ENCODE results near the gene IQGAP2. TPM values are rescaled to one million over a fixed set of nuclear protein-coding genes. Genes with fewer than 3 reads are reported as not detected.

The IQGAP2 gene
- total RNA-seq, 1 donor from 2014 or later, result 110 TPM

- DNase-seq (ENCODE audit: low spot score) (peak; percentile 61), ATAC-seq (peak; percentile 81)
Observed at GRCh38 chr5:76472335-76473008, 69.4 kb downstream of the IQGAP2 start.

DNA sequence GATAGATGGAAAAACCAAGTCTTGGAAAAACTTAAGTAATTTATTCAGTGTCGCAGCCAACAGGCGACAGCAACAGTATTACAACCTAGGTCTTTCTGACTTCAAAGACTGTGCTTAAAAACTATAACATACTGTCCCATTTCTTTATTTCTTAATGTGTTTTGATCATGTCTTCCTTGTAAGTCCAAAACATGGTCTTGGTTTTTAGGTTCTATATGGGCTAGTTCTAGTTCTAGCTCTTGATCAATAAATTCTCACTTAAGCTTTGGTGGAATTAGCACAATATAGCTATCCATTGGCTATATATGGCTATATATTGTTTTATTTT, 69.9 kb downstream of the IQGAP2 start:
- no peak for ATAC-seq
- DNase-seq (ENCODE audit: low spot score), result no peak

DNA sequence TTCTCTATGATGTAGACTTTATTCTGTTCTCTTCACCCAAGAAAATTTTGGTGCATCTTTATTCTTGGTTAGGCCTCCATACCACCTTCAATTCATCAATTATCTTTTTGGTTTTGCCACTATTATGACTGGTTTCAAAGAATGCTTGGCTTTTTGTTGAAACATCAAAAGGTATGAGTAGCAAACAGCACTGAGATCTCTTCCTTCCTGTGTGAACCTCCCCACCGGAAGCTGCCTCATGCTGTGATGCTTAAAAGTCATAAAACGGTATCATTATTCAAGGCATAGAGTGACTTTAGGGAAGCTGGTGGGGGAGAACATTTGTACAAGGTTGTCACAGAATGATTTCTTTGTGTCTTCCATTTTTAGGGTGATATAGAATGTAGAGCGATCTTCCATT, 70.6 kb downstream of the IQGAP2 start:
- ATAC-seq, result no peak

GRCh38 chr5:76474377-76474776, 71.3 kb downstream of the IQGAP2 start:
- DNase-seq (ENCODE audit: low spot score), result no peak
- peak; percentile 7 for ATAC-seq

More for the DNA sequence above, 70.6 kb downstream of the IQGAP2 start:
- DNase-seq (ENCODE audit: low spot score), result no peak

- ATAC-seq (no peak), DNase-seq (ENCODE audit: low spot score) (no peak)
Observed at GRCh38 chr5:76475385-76475784, 72.3 kb downstream of the IQGAP2 start.

GRCh38 chr5:76475936-76476335, 72.9 kb downstream of the IQGAP2 start:
- DNase-seq (ENCODE audit: low spot score), result no peak
- no peak for ATAC-seq

GRCh38 chr5:76476474-76477038, 73.5 kb downstream of the IQGAP2 start:
- DNase-seq (ENCODE audit: low spot score) (no peak), ATAC-seq (no peak)

DNA sequence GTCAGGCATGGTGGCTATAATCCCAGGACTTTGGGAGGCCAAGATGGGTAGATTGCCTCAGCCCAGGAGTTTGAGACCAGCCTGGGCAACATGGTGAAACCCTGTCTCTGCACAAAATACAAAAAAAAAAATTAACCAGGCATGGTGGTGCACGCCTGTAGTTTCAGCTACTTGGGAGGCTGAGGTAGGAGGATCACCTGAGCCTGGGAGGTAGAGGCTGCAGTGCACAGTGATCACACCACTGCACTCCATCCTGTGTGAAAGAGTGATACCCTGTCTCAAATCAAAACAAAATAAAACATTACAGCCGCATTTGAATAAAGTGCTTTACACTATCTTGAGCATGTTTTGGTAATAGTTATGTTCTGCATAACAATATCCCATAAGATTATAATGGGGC, 74.0 kb downstream of the IQGAP2 start:
- ATAC-seq (no peak), DNase-seq (ENCODE audit: low spot score) (no peak)

GRCh38 chr5:76477571-76477970, 74.5 kb downstream of the IQGAP2 start:
- DNase-seq (ENCODE audit: low spot score) (no peak), ATAC-seq (no peak)

GRCh38 chr5:76479281-76479680, 76.2 kb downstream of the IQGAP2 start:
- no peak for DNase-seq (ENCODE audit: low spot score)
- ATAC-seq, result no peak

DNA sequence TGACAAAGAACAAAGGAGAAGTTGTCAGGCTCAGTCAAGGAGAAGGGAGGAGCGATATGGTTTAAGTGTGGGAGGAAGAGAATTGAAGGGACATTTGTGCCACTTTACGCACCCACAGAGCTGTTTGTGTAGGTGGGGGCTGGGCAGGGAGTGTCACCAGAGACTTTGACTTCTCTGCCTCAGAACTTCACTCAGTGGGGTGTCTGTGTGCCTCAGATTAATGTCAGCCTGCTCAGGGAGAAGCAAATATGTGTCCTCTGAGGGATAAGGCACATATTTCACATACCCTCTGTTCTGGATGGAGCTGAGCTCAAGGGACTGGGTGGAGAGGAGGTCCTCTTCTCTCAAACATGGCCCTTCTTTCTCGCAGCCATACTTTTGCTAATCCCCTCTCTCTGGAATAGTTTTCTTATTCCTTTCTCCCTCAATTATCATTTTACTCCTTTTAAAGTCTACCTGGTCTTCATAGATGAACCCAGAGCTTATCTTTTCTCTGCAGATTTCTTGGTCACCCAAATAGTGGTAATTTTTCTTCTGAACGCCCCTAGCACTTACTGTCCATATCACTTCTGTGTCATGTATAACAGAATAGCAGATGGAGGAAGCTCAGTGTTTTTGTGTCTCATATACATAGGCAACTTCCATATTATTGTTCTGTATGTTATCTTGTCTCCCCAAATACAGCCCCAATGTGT, 77.0 kb downstream of the IQGAP2 start:
- peak; percentile 69 for ATAC-seq
- DNase-seq (ENCODE audit: low spot score), result no peak

GRCh38 chr5:76482984-76483383, 79.9 kb downstream of the IQGAP2 start:
- no peak for ATAC-seq
- no peak for DNase-seq (ENCODE audit: low spot score)

- ATAC-seq, result no peak
- DNase-seq (ENCODE audit: low spot score), result no peak
Observed at GRCh38 chr5:76483433-76483832, 80.3 kb downstream of the IQGAP2 start.

DNA sequence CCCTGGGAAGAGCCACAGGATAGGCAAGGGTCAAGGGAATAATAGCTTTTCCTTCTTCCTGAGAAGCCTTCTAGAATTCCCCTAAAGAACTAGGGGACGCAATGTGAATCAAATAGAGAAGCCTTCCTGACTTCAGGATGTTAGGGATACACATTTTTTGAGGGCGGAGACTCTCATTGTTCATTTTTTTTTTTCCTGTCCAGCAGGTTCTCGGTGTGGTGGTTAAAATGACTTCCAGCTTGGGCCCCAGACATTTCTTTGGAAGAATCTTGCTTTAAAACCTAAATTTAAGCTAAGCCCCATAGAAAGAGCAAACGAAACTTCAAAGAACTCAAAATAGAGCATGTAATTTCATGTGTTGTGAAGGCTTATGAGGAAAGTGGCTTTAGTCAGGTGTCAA, 80.8 kb downstream of the IQGAP2 start:
- ATAC-seq (no peak), DNase-seq (ENCODE audit: low spot score) (no peak)

- DNase-seq (ENCODE audit: low spot score) (no peak), ATAC-seq (peak; percentile 69)
Observed at GRCh38 chr5:76485511-76485910, 82.4 kb downstream of the IQGAP2 start.

DNA sequence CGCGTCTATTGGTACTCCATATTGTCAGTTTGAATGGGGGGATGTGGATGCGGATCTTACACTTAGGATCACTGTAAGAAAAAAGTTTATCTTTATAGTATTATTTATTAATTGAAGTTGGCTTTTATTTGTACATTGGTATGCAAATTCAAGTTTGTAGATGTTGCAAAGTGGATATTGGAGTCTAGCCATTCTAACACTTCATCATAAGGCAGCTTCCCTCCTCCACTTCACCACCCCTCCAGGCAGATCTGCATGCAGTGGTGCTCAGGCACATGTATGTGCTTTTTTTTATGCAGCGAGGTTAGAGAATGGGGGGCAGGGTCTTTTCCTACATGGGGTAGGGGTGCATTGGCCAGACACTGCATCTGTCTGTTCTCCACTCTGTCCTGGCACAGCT, 84.3 kb downstream of the IQGAP2 start:
- DNase-seq (ENCODE audit: low spot score) (no peak), ATAC-seq (no peak)

- ATAC-seq, result no peak
- DNase-seq (ENCODE audit: low spot score), result no peak
Observed at GRCh38 chr5:76487821-76488220, 84.7 kb downstream of the IQGAP2 start.

GRCh38 chr5:76488969-76489368, 85.9 kb downstream of the IQGAP2 start:
- no peak for ATAC-seq
- no peak for DNase-seq (ENCODE audit: low spot score)

- no peak for ATAC-seq
- DNase-seq (ENCODE audit: low spot score), result no peak
Observed at GRCh38 chr5:76489877-76490688, 87.0 kb downstream of the IQGAP2 start.

GRCh38 chr5:76490960-76491359, 87.9 kb downstream of the IQGAP2 start:
- ATAC-seq (no peak), DNase-seq (ENCODE audit: low spot score) (no peak)

DNA sequence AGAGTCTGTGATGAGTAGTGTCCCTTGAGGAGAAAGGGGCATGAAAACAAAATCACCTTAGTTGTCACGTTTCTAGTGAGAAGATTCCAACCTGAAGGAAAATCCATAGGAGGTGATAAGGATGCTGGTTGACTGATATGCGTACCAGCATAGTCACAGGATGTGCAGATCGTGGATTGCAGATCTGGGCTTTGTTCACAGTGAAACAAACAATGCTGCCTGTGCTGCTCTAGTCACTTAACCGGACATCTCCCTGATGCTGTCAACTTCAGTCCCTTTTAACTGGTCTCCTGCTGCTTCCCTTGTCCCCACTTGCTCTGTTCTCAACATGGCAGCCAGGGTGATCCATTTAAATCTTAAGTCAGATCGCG, 89.7 kb downstream of the IQGAP2 start:
- DNase-seq (ENCODE audit: low spot score) (no peak), ATAC-seq (peak; percentile 35)

Data from left lobe of liver (tissue), 2 donors.